Neural cell (in vitro differentiated cells): Measurements from ENCODE around the gene DNAJA1. TPM values are rescaled to one million over a fixed set of nuclear protein-coding genes. Genes with fewer than 3 reads are reported as not detected.

Experiments used
- H2AFZ ChIP-seq: fragments of 200-600, 300-800 bp; sonication (generic), shearing (Covaris generic); 2 replicates; pipeline ENCODE4 v1.6.0; 2014; ENCODE audit warnings: low read depth, mild to moderate bottlenecking, antibody characterized with exemption, low read length, moderate library complexity
- H3F3A ChIP-seq: fragments of 200-600 bp; shearing (Covaris generic); 2 replicates; pipeline ENCODE4 v1.6.1; 2016; ENCODE audit warnings: mild to moderate bottlenecking, moderate library complexity, mixed read lengths, antibody characterized with exemption, low read length; ENCODE audit not compliant: insufficient read depth, poor library complexity, severe bottlenecking
- H3K27ac ChIP-seq: fragments of 200-600, 300-800 bp; sonication (generic), shearing (Covaris generic); 2 replicates; pipeline ENCODE4 v1.5.1; 2014; ENCODE audit warnings: mild to moderate bottlenecking, low read length, moderate library complexity
- H3K27me3 ChIP-seq: fragments of 300-800, 200-600 bp; sonication (generic), shearing (Covaris generic); 2 replicates; pipeline ENCODE4 v1.6.0; 2014; ENCODE audit warnings: mild to moderate bottlenecking, low read depth, low read length, moderate library complexity; ENCODE audit not compliant: insufficient read depth
- H3K36me3 ChIP-seq: fragments of 300-800, 200-600 bp; sonication (generic), shearing (Covaris generic); 2 replicates; pipeline ENCODE4 v1.5.1; 2014; ENCODE audit warnings: mild to moderate bottlenecking, antibody characterized with exemption, low read length, moderate library complexity; ENCODE audit not compliant: insufficient read depth
- H3K4me2 ChIP-seq: fragments of 300-800, 200-600 bp; sonication (generic), shearing (Covaris generic); 2 replicates; pipeline ENCODE4 v1.6.0; 2014; ENCODE audit warnings: mild to moderate bottlenecking, low read length
- H3K4me3 ChIP-seq: fragments of 300-800, 200-600 bp; sonication (generic), shearing (Covaris generic); 2 replicates; pipeline ENCODE4 v1.5.1; 2014; ENCODE audit warnings: mild to moderate bottlenecking, low read length, moderate library complexity
- H3K79me2 ChIP-seq: fragments of 200-600 bp; shearing (Covaris generic); replicated peaks from 2 replicates; pipeline ENCODE4 v1.6.0; 2014; ENCODE audit warnings: mild to moderate bottlenecking, low read length, moderate library complexity; ENCODE audit not compliant: insufficient read depth
- H3K9ac ChIP-seq: fragments of 300-800, 200-600 bp; sonication (generic), shearing (Covaris generic); 2 replicates; pipeline ENCODE4 v1.6.1; 2016; ENCODE audit warnings: mild to moderate bottlenecking, low read length, mixed read lengths
- H3K9me2 ChIP-seq: fragments of 200-600 bp; shearing (Covaris generic); 2 replicates; pipeline ENCODE4 v1.6.1; 2016; ENCODE audit warnings: mild to moderate bottlenecking, low read length, mixed read lengths; ENCODE audit not compliant: insufficient read depth
- H3K9me3 ChIP-seq: fragments of 200-600, 300-800 bp; sonication (generic), shearing (Covaris generic); 2 replicates; pipeline ENCODE4 v1.6.1; 2016; ENCODE audit warnings: mild to moderate bottlenecking, mixed run types, low read length, moderate library complexity, mixed read lengths
- H4K20me1 ChIP-seq: fragments of 200-600 bp; shearing (Covaris generic); 2 replicates; pipeline ENCODE4 v1.6.1; 2016; ENCODE audit warnings: mild to moderate bottlenecking, mixed run types; ENCODE audit not compliant: insufficient read depth
- EP300 ChIP-seq: fragments of 450-650 bp; conservative IDR thresholded peaks from 2 replicates; pipeline ENCODE4 v1.6.1; 2014; ENCODE audit warnings: antibody characterized with exemption, mild to moderate bottlenecking, moderate library complexity; ENCODE audit not compliant: poor library complexity, severe bottlenecking
- EZH2 ChIP-seq: fragments of 200-600, 300-800 bp; shearing (Covaris generic), sonication (generic); IDR thresholded peaks from 2 replicates; pipeline ENCODE4 v1.6.1; 2014; ENCODE audit warnings: antibody characterized with exemption, low read length, borderline replicate concordance, mild to moderate bottlenecking; ENCODE audit not compliant: insufficient read depth, poor library complexity, severe bottlenecking
- MXI1 ChIP-seq: fragments of 450-650 bp; conservative IDR thresholded peaks from 2 replicates; pipeline ENCODE4 v1.6.1; 2014; ENCODE audit warnings: antibody characterized with exemption, mild to moderate bottlenecking; ENCODE audit not compliant: poor library complexity, severe bottlenecking
- POLR2AphosphoS5 ChIP-seq: IDR thresholded peaks from 2 replicates; pipeline ENCODE4 v1.6.1; 2012
- RAD21 ChIP-seq: fragments of 450-650 bp; conservative IDR thresholded peaks from 2 replicates; pipeline ENCODE4 v1.6.1; 2014; ENCODE audit warnings: antibody characterized with exemption, mild to moderate bottlenecking, moderate library complexity
- SMC3 ChIP-seq: fragments of 450-650 bp; conservative IDR thresholded peaks from 2 replicates; pipeline ENCODE4 v1.6.1; 2014; ENCODE audit warnings: antibody characterized with exemption, mild to moderate bottlenecking, moderate library complexity; ENCODE audit not compliant: poor library complexity
- TAF1 ChIP-seq: IDR thresholded peaks from 2 replicates; pipeline ENCODE4 v1.6.1; 2012; ENCODE audit warnings: low read depth
- polyA plus RNA-seq: library from polyadenylated mRNA; depleted of rRNA; stranded (reverse); fragments of >200 nt; gene quantifications from 2 replicates; pipeline ENCODE4 v1.2.3, GENCODE V29; 2014
- TF ChIP-seq, protein P1 (sequence below): fragments of 450-650 bp; IDR thresholded peaks from 2 replicates; pipeline ENCODE4 v1.5.1; 2014; ENCODE audit warnings: antibody characterized with exemption, mild to moderate bottlenecking, moderate library complexity; ENCODE audit not compliant: poor library complexity, severe bottlenecking
- TF ChIP-seq, protein P2 (sequence below): IDR thresholded peaks from 2 replicates; pipeline ENCODE4 v1.6.1; 2012; ENCODE audit warnings: borderline replicate concordance

DNAJA1 gene
- polyA plus RNA-seq, 1 donor from 2014 or later = 547 TPM

- Histone ChIP-seq H3K9me3 (no peaks in the 10 kb centered on the region), H3K9ac (no peak overlapping the region), H3K27me3 (no peaks in the 10 kb centered on the region), H4K20me1 (no peaks in the 10 kb centered on the region), H3K79me2 (no peaks in the 10 kb centered on the region), H2AFZ (no peak overlapping the region), H3K4me2 (no peak overlapping the region), H3K27ac (no peak overlapping the region), H3K4me3 (no peak overlapping the region), H3F3A (no peaks in the 10 kb centered on the region), H3K9me2 (no peaks in the 10 kb centered on the region), H3K36me3 (no peaks in the 10 kb centered on the region)
- TF ChIP-seq, protein P1, sequence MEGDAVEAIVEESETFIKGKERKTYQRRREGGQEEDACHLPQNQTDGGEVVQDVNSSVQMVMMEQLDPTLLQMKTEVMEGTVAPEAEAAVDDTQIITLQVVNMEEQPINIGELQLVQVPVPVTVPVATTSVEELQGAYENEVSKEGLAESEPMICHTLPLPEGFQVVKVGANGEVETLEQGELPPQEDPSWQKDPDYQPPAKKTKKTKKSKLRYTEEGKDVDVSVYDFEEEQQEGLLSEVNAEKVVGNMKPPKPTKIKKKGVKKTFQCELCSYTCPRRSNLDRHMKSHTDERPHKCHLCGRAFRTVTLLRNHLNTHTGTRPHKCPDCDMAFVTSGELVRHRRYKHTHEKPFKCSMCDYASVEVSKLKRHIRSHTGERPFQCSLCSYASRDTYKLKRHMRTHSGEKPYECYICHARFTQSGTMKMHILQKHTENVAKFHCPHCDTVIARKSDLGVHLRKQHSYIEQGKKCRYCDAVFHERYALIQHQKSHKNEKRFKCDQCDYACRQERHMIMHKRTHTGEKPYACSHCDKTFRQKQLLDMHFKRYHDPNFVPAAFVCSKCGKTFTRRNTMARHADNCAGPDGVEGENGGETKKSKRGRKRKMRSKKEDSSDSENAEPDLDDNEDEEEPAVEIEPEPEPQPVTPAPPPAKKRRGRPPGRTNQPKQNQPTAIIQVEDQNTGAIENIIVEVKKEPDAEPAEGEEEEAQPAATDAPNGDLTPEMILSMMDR = no peak
- no peak for TF ChIP-seq POLR2AphosphoS5
- TF ChIP-seq, protein P2, sequence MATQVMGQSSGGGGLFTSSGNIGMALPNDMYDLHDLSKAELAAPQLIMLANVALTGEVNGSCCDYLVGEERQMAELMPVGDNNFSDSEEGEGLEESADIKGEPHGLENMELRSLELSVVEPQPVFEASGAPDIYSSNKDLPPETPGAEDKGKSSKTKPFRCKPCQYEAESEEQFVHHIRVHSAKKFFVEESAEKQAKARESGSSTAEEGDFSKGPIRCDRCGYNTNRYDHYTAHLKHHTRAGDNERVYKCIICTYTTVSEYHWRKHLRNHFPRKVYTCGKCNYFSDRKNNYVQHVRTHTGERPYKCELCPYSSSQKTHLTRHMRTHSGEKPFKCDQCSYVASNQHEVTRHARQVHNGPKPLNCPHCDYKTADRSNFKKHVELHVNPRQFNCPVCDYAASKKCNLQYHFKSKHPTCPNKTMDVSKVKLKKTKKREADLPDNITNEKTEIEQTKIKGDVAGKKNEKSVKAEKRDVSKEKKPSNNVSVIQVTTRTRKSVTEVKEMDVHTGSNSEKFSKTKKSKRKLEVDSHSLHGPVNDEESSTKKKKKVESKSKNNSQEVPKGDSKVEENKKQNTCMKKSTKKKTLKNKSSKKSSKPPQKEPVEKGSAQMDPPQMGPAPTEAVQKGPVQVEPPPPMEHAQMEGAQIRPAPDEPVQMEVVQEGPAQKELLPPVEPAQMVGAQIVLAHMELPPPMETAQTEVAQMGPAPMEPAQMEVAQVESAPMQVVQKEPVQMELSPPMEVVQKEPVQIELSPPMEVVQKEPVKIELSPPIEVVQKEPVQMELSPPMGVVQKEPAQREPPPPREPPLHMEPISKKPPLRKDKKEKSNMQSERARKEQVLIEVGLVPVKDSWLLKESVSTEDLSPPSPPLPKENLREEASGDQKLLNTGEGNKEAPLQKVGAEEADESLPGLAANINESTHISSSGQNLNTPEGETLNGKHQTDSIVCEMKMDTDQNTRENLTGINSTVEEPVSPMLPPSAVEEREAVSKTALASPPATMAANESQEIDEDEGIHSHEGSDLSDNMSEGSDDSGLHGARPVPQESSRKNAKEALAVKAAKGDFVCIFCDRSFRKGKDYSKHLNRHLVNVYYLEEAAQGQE = no peak
- no peak for TF ChIP-seq EZH2
- TF ChIP-seq SMC3 = no peak
- no peak for TF ChIP-seq TAF1
- no peak for TF ChIP-seq MXI1
- TF ChIP-seq EP300 = no peak
- no peak for TF ChIP-seq RAD21
Observed at GRCh38 chr9:32986971-32987370, 38.1 kb upstream of the DNAJA1 start.

DNA sequence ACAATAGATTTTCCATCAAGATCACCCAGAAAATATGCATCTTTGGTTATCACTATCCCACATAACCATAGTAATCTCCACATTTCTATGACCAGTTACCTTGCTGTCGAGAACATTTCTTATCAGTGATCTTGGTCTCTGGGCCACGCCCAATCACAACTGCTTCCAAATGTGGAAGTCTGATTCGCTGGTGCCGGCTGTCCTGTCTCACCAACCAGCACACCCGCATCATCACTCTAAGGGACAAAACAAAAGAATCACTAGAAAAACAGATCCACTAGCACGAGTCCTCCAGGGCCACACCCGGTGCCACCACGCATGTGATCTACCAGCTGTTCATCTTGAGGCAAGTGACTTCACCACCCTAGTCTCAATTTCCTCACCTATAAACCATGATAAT lies 35.4 kb upstream of the DNAJA1 start:
- TF ChIP-seq MXI1 = no peak
- no peak for TF ChIP-seq TAF1
- no peak for TF ChIP-seq RAD21
- TF ChIP-seq SMC3 = no peak
- no peak for TF ChIP-seq EP300
- TF ChIP-seq, protein P1 = no peak
- no peak for TF ChIP-seq EZH2
- TF ChIP-seq, protein P2 = no peak
- H3K79me2 ChIP-seq = no peaks in the 10 kb centered on the region
- H2AFZ ChIP-seq = no peak overlapping the region
- H3K27me3 ChIP-seq = no peaks in the 10 kb centered on the region
- H3K9me2 ChIP-seq = no peaks in the 10 kb centered on the region
- no peak overlapping the region for H3K27ac ChIP-seq
- no peaks in the 10 kb centered on the region for H3K9me3 ChIP-seq
- H3K4me2 ChIP-seq = no peak overlapping the region
- no peaks in the 10 kb centered on the region for H3F3A ChIP-seq
- no peak overlapping the region for H3K4me3 ChIP-seq
- no peaks in the 10 kb centered on the region for H3K36me3 ChIP-seq
- no peaks in the 10 kb centered on the region for H4K20me1 ChIP-seq
- no peak overlapping the region for H3K9ac ChIP-seq
